Measurements from ENCODE around the gene TAB2.

DNA sequence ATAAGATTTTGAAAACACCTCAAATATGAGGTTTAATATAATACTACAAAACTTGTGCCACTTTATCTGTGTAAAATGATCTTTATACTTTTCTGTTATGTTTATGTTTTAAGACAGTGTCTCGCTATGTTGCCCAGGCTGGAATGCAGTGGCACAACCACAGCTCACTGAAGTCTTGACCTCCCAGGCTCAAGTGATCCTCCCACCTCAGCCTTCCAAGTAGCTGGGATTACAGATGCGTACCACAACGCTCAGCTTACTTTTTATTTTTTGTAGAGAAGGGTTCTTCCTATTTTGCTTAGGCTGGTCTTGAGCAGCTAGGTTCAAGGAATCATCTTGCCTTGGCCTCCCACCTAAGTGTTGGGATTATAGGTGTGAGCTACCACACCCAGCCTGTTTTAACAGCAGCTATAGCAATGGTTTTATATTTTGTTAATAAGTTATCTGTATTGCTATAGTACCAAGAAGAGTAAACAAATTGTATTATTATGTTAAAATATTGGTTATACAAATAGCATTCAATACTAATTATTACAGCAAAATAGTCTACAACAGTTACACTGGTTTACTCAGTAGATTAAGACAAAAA is 8.2 kb downstream of the TAB2 start:
- TF ChIP-seq SUZ12 (IDR thresholded peaks at IDR 0.05; ENCODE audit: extremely low read depth, insufficient read depth, insufficient read length) = no peak
- no peak for TF ChIP-seq ZNF274 (IDR thresholded peaks at IDR 0.05; ENCODE audit: low read depth, low read length)
